Measurements from ENCODE around the gene TMEM169.
"Not testable (repeated sequence)": the region's sequence is repeated elsewhere in the genome, so short reads cannot be mapped to it uniquely, and the experiment has no call there.

TMEM169 gene

GRCh38 chr2:216131175-216131926 lies 49.6 kb downstream of the TMEM169 start:
- no peak for DNase-seq (ENCODE audit: low read depth, low spot score)

GRCh38 chr2:216132585-216132984 lies 50.9 kb downstream of the TMEM169 start:
- no peak for DNase-seq (ENCODE audit: low read depth, low spot score)

- no peak for DNase-seq (ENCODE audit: low read depth, low spot score)
Measured at GRCh38 chr2:216133397-216133796, 51.7 kb downstream of the TMEM169 start.

- no peak for DNase-seq (ENCODE audit: low read depth, low spot score)
Measured at GRCh38 chr2:216134958-216135541, 53.3 kb downstream of the TMEM169 start.

GRCh38 chr2:216139884-216140283 lies 58.2 kb downstream of the TMEM169 start:
- no peak for DNase-seq (ENCODE audit: low read depth, low spot score)

GRCh38 chr2:216141516-216141915 lies 59.8 kb downstream of the TMEM169 start:
- DNase-seq (ENCODE audit: low read depth, low spot score) = not testable (repeated sequence)

- no peak for DNase-seq (ENCODE audit: low read depth, low spot score)
Measured at GRCh38 chr2:216142540-216142939, 60.8 kb downstream of the TMEM169 start.

- no peak for DNase-seq (ENCODE audit: low read depth, low spot score)
Measured at GRCh38 chr2:216144372-216144771, 62.7 kb downstream of the TMEM169 start.

GRCh38 chr2:216144857-216145256 lies 63.1 kb downstream of the TMEM169 start:
- no peak for DNase-seq (ENCODE audit: low read depth, low spot score)

- DNase-seq (ENCODE audit: low read depth, low spot score) = no peak
Measured at GRCh38 chr2:216146573-216146972, 64.9 kb downstream of the TMEM169 start.

GRCh38 chr2:216147172-216148131 lies 65.7 kb downstream of the TMEM169 start:
- no peak for DNase-seq (ENCODE audit: low read depth, low spot score)

GRCh38 chr2:216148983-216149382 lies 67.3 kb downstream of the TMEM169 start:
- no peak for DNase-seq (ENCODE audit: low read depth, low spot score)

- DNase-seq (ENCODE audit: low read depth, low spot score) = no peak
Measured at GRCh38 chr2:216149741-216150140, 68.0 kb downstream of the TMEM169 start.

- DNase-seq (ENCODE audit: low read depth, low spot score) = no peak
Measured at GRCh38 chr2:216151313-216152025, 69.8 kb downstream of the TMEM169 start.
